K562 (cell line): ENCODE measurements around the gene USP20. TPM values are rescaled to one million over a fixed set of nuclear protein-coding genes. Genes with fewer than 3 reads are reported as not detected.

Source experiments
- ARID1B ChIP-seq: fragments of 450-650 bp; IDR thresholded peaks from 2 replicates; pipeline ENCODE4 v1.6.1; 2016; ENCODE audit warnings: antibody characterized with exemption, mild to moderate bottlenecking, inconsistent platforms
- DPF2 ChIP-seq: fragments of 450-650 bp; IDR thresholded peaks from 2 replicates; pipeline ENCODE4 v1.6.1; 2016
- ELF2 ChIP-seq: fragments of 250-450 bp; sonication (Bioruptor Pico); IDR thresholded peaks from 2 replicates; pipeline ENCODE4 v1.5.0; 2021; ENCODE audit warnings: mild to moderate bottlenecking
- FIP1L1 ChIP-seq: fragments of 200-400 bp; formaldehyde crosslinking; IDR thresholded peaks from 2 replicates; pipeline ENCODE4 v1.6.1; 2018; ENCODE audit warnings: mild to moderate bottlenecking, low read depth, low read length; ENCODE audit not compliant: poor library complexity, severe bottlenecking
- JUNB ChIP-seq: fragments of 450-650 bp; formaldehyde crosslinking; conservative IDR thresholded peaks from 2 replicates; pipeline ENCODE4 v1.4.0; 2020; ENCODE audit warnings: mild to moderate bottlenecking
- KAT2B ChIP-seq: IDR thresholded peaks from one replicate; pipeline ENCODE4 v1.6.1; 2012; ENCODE audit warnings: low read depth, mild to moderate bottlenecking, control low read depth, inconsistent platforms, low read length, moderate library complexity
- MGA ChIP-seq: fragments of 450-650 bp; IDR thresholded peaks from 2 replicates; pipeline ENCODE4 v1.6.1; 2016; ENCODE audit warnings: mild to moderate bottlenecking, moderate library complexity
- NCOA6 ChIP-seq: fragments of 450-650 bp; IDR thresholded peaks from 2 replicates; pipeline ENCODE4 v1.6.1; 2017; ENCODE audit warnings: mild to moderate bottlenecking
- POLR2A ChIP-seq: fragments of 450-650 bp; conservative IDR thresholded peaks from 2 replicates; pipeline ENCODE4 v1.6.1; 2016
- PTTG1 ChIP-seq: fragments of 450-650 bp; IDR thresholded peaks from 2 replicates; pipeline ENCODE4 v1.6.1; 2016; ENCODE audit warnings: low read depth, mild to moderate bottlenecking, missing genetic modification characterization, missing compliant biosample characterization
- RFX1 ChIP-seq: fragments of 450-650 bp; IDR thresholded peaks from 2 replicates; pipeline ENCODE4 v1.6.1; 2016; ENCODE audit warnings: mild to moderate bottlenecking, moderate library complexity
- SMARCB1 ChIP-seq: IDR thresholded peaks from 2 replicates; pipeline ENCODE4 v1.6.1; 2011; ENCODE audit warnings: improper control_type of control experiment, low read depth; ENCODE audit not compliant: insufficient read length
- SMARCC2 ChIP-seq: fragments of 450-650 bp; IDR thresholded peaks from 2 replicates; pipeline ENCODE4 v1.6.1; 2017; ENCODE audit warnings: antibody characterized with exemption, moderate library complexity, mild to moderate bottlenecking, low read depth
- ZBTB12 ChIP-seq: fragments of 250-450 bp; sonication (Bioruptor Pico); IDR thresholded peaks from 2 replicates; pipeline ENCODE4 v1.4.0; 2020
- ZNF41 ChIP-seq: fragments of 250-450 bp; sonication (Bioruptor Pico); conservative IDR thresholded peaks from 2 replicates; pipeline ENCODE4 v1.4.0; 2020; ENCODE audit warnings: mild to moderate bottlenecking
- ZNF75A ChIP-seq: fragments of 450-650 bp; formaldehyde crosslinking; IDR thresholded peaks from 2 replicates; pipeline ENCODE4 v1.4.0; 2020; ENCODE audit warnings: mild to moderate bottlenecking
- ZNF77 ChIP-seq: fragments of 250-450 bp; sonication (Bioruptor Pico); IDR thresholded peaks from 2 replicates; pipeline ENCODE4 v1.5.0; 2020
- polyA plus RNA-seq, 8 experiments: library from polyadenylated mRNA; depleted of rRNA in 4 of 8; stranded (reverse) in 5 of 8; unstranded in 3 of 8; fragments of >200 nt; fragmentation: Nextera tagmentation in 2 of 8; fragmentation: Illumina TruSeq in 1 of 8; extraction: Ambion mirVana in 2 of 8; extraction: Trizol in 1 of 8; gene quantifications; 2 replicates each; pipeline versions ENCODE4 v1.2.1 to v1.2.3, GENCODE V29; 2011 to 2014; ENCODE audit warnings: inconsistent platforms in 1 of 8, missing spikeins in 1 of 8
- total RNA-seq, 7 experiments: library from RNA; depleted of rRNA in 6 of 7; stranded (reverse); fragments of >200 nt in 6 of 7; fragmentation: Illumina TruSeq in 2 of 7; extraction: Trizol in 2 of 7; gene quantifications; 2 replicates each; pipeline versions ENCODE4 v1.2.1 to v1.2.3, GENCODE V29; 2011 to 2021; ENCODE audit warnings: low replicate concordance in 1 of 7
- TF ChIP-seq, protein P1 (sequence below): fragments of 450-650 bp; IDR thresholded peaks from one replicate; pipeline ENCODE4 v1.6.1; 2018; ENCODE audit warnings: mild to moderate bottlenecking, moderate library complexity; ENCODE audit not compliant: partially characterized antibody

The USP20 gene
- total and polyA plus RNA-seq, 9 of the 15 experiments (the other 6 are each of a cell fraction or from before 2014, with no cell fraction given): 1.9 to 136 (median 49.1) TPM

GRCh38 chr9:129930743-129931142, 95.5 kb downstream of the USP20 start (continued):
- TF ChIP-seq MGA: no peak
- peak; percentile 59 for TF ChIP-seq ARID1B
- TF ChIP-seq SMARCC2: no peak
- peak; percentile 20; the same call in 1 of the 2 replicates for TF ChIP-seq RFX1
- no peak for TF ChIP-seq JUNB
- TF ChIP-seq NCOA6: no peak
- TF ChIP-seq PTTG1 (tag): no peak
- TF ChIP-seq SMARCB1: no peak
- TF ChIP-seq, protein P1, sequence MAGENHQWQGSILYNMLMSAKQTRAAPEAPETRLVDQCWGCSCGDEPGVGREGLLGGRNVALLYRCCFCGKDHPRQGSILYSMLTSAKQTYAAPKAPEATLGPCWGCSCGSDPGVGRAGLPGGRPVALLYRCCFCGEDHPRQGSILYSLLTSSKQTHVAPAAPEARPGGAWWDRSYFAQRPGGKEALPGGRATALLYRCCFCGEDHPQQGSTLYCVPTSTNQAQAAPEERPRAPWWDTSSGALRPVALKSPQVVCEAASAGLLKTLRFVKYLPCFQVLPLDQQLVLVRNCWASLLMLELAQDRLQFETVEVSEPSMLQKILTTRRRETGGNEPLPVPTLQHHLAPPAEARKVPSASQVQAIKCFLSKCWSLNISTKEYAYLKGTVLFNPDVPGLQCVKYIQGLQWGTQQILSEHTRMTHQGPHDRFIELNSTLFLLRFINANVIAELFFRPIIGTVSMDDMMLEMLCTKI: no peak
- no peak for TF ChIP-seq ZBTB12 (CRISPR knock-in tag)
- no peak for TF ChIP-seq FIP1L1
- TF ChIP-seq ELF2 (CRISPR knock-in tag): no peak
- TF ChIP-seq ZNF75A (CRISPR knock-in tag): no peak
- no peak for TF ChIP-seq ZNF77
- no peak for TF ChIP-seq KAT2B
- TF ChIP-seq DPF2: peak; percentile 44; the same call in 1 of the 2 replicates
- no peak for TF ChIP-seq ZNF41 (CRISPR knock-in tag)
- no peak for TF ChIP-seq POLR2A
